GM21619 (cell line): Measurements from ENCODE around the gene FBXL2.
"Not testable (repeated sequence)": the region's sequence is repeated elsewhere in the genome, so short reads cannot be mapped to it uniquely, and the experiment has no call there.

Source experiments
- ATAC-seq: cut with Tn5 transposase; IDR thresholded peaks from one replicate; pipeline ENCODE4 v1.9.1; 2021; ENCODE audit not compliant: unreplicated experiment

FBXL2 gene

DNA sequence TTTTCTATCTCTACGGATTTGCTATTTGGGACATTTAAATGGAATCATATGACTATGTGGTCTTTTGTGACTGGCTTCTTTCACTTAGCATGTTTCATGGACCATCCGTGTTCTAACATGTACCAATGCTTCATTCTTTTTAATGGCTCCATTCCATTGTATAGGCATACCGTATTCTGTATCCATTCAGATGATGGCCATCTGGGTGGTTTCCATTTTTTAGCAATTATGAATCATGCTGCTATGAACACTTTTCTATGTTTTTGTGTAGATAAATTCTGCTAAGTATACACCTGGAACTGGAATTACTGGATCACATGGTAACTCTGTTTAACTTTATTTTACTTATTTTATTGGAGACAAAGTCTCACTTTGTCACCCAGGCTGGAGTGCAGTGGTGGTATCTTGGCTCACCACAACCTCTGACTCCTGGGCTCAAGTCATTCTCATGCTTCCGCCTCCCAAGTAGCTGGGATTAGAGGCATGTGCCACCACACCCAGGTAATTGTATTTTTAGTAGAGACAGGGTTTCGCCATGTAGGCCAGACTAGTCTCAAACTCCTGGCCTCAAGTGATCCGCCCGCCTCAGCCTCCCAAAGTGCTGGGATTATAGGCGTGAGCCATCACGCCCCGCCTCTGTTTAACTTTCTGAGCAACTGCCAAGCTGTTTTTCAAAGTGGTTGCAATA lies 149.5 kb downstream of the FBXL2 start:
- ATAC-seq, result no peak

DNA sequence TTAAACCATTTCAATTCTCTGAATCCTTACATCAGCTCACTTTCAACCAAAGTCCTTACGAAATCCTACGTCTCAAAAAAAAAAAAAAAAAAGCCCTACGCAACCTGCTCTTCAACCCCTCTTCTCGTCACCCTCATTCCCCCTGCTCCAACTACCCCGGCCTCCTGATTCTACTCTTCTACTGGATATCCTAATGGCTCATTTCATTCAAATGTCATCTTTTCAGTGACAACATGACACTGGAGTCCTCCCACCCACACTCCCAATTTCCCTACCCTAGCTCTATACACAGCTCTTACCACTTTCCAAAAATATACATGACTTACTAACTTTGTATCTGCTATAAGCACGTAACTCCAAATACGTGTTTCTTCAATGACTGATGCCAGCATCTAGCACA lies 151.5 kb downstream of the FBXL2 start:
- no peak for ATAC-seq

DNA sequence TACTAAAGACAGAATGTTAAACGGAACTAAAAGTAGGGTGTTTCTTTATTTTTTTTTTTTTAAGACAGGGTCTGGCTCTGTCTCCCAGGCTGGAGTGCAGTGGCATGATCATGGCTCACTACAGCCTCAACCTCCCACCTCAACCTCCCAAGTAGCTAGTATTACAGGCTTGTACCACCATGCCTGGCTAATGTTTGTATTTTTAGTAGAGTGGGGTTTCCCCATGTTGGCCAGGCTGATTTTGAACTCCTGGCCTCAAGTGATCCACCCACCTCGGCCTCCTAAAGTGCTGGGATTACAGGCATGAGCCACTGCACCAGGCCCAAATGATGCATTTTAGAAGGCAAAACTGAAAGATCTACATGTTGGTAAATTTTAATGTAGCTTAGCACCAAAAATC lies 152.1 kb downstream of the FBXL2 start:
- not testable (repeated sequence) for ATAC-seq

DNA sequence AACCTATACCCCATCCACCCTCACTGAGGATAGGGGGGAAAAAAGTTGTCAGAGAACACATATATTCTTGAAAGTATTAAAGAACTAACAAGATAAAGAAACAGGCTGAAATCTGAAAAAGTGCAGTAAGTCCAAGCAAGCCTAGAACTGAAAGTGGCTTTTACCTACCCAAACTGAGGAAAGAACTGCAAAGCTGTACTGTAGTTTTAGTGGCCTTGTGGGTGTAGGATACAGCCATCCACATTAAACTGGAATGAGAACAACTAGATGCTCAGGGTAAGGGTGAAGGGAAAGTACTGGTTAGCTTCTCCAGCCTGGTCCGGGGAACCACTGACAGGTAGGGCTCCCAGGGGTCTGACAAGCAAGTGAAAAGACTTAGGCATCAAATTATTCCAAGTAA lies 152.8 kb downstream of the FBXL2 start:
- ATAC-seq, result no peak

- ATAC-seq, result no peak
These were observed 153.3 kb downstream of the FBXL2 start for GRCh38 chr3:33430571-33430970.

GRCh38 chr3:33433843-33434242 lies 156.6 kb downstream of the FBXL2 start:
- ATAC-seq, result no peak
